ENCODE measurements around the gene RCVRN.

Gene RCVRN

GRCh38 chr17:9905902-9906301 lies 831 bp upstream of the RCVRN start:
- WGBS: 42% methylated on average over 2 of the region's 4 CpGs
- H2BK5ac ChIP-seq (ENCODE audit: low read depth, low read length, poor library complexity, severe bottlenecking): no peak overlapping the region
- no peak overlapping the region for H3K4me3 ChIP-seq (ENCODE audit: insufficient read depth in 1 of 2, low read depth in 1 of 2, low read length in 2 of 2)
- no peak overlapping the region for H3K4ac ChIP-seq (ENCODE audit: low read depth in 1 of 2, low read length in 2 of 2)
- H3K79me1 ChIP-seq (replicated peaks; ENCODE audit: low read length, poor library complexity, severe bottlenecking): no peaks in the 10 kb centered on the region
- no peak overlapping the region for H2BK15ac ChIP-seq (ENCODE audit: low read depth, poor library complexity, severe bottlenecking)
- no peaks in the 10 kb centered on the region for H3K9me3 ChIP-seq (ENCODE audit: control insufficient read depth, low read length)
- H2BK120ac ChIP-seq (ENCODE audit: low read depth, low read length): peak overlapping the region; percentile 6
- no peak overlapping the region for H3K9ac ChIP-seq (ENCODE audit: low read length)
- H2BK12ac ChIP-seq (ENCODE audit: low read length in 2 of 2): peak overlapping the region in 1 of 2 experiments; percentile 8
- peaks cover 0 to 3% of the 10 kb centered on the region in 2 experiments for H3K36me3 ChIP-seq (ENCODE audit: control insufficient read depth in 1 of 2, insufficient read depth in 2 of 2, low read depth in 1 of 2, low read length in 2 of 2)
- H3K14ac ChIP-seq (ENCODE audit: low read length in 2 of 2): no peak overlapping the region
- no peak overlapping the region for H3K27ac ChIP-seq (ENCODE audit: low read length, poor library complexity, severe bottlenecking)
- H2AK5ac ChIP-seq (ENCODE audit: low read length, severe bottlenecking): no peak overlapping the region
- no peak overlapping the region for H2AFZ ChIP-seq (ENCODE audit: low read depth, low read length)
- no peak overlapping the region for H4K8ac ChIP-seq (ENCODE audit: low read length)
- H3K4me2 ChIP-seq (ENCODE audit: low read length, poor library complexity, severe bottlenecking): no peak overlapping the region
- peak; percentile 39 for DNase-seq
- H3K4me1 ChIP-seq (ENCODE audit: control insufficient read depth, insufficient read depth, low read depth, low read length): peaks cover 18% of the 10 kb centered on the region
- peaks cover 0 to 9% of the 10 kb centered on the region in 2 experiments for H3K27me3 ChIP-seq (ENCODE audit: control insufficient read depth in 1 of 2, insufficient read depth in 1 of 2, low read length in 2 of 2)
- H3K23ac ChIP-seq (ENCODE audit: low read length in 2 of 2): no peak overlapping the region
- peak overlapping the region in 1 of 2 experiments; percentile 1 for H3K18ac ChIP-seq (ENCODE audit: low read depth in 1 of 2, low read length in 2 of 2)
- H4K91ac ChIP-seq (ENCODE audit: low read length): peak overlapping the region; percentile 48

DNA sequence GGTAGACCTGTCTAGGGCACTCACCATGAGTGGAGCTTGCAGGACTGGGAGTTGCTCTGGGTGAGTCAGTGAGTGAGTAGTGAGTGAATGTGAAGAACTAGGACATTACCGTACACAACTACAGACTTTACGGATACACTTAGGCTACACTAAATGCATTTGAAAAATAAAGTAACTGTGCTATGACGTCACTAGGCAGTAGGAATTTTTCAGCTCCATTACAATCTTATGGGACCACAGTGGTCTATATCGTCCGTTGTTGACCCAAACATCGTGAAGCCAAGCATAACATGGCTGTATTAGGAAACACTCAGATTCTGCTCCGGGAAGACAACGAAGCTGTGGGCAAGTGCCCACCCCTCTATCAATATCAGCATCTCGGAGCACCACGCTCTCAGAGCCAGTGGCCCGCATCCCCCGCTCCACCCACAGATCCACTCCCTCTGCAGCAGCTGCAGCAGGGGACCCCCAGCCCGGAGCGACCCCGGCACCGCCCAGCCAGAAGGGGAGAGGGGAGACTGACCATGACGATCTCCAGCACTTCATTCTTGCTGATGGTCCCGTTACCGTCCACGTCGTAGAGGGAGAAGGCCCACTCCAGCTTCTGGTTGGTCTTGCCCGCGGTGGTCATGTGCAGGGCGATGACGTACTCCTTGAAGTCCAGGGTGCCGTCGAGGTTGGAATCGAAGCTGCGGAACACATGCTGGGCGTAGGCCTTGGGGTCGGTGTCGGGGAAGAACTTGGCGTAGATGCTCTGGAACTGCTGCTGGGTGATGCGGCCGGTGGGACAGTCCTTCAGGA lies 594 bp downstream of the RCVRN start:
- Histone ChIP-seq H2AK5ac (ENCODE audit: low read length, severe bottlenecking) (no peak overlapping the region), H3K4me3 (ENCODE audit: insufficient read depth in 1 of 2, low read depth in 1 of 2, low read length in 2 of 2) (no peak overlapping the region), H3K14ac (ENCODE audit: low read length in 2 of 2) (no peak overlapping the region), H3K27ac (ENCODE audit: low read length, poor library complexity, severe bottlenecking) (no peak overlapping the region), H2BK5ac (ENCODE audit: low read depth, low read length, poor library complexity, severe bottlenecking) (no peak overlapping the region), H3K18ac (ENCODE audit: low read depth in 1 of 2, low read length in 2 of 2) (no peak overlapping the region), H2BK12ac (ENCODE audit: low read length in 2 of 2) (peak overlapping the region; percentile 4 to 38), H3K9ac (ENCODE audit: low read length) (no peak overlapping the region), H4K8ac (ENCODE audit: low read length) (peak overlapping the region; percentile 31), H2AFZ (ENCODE audit: low read depth, low read length) (no peak overlapping the region), H2BK15ac (ENCODE audit: low read depth, poor library complexity, severe bottlenecking) (peak overlapping the region; percentile 36), H3K27me3 (ENCODE audit: control insufficient read depth in 1 of 2, insufficient read depth in 1 of 2, low read length in 2 of 2) (peaks cover 0 to 9% of the 10 kb centered on the region in 2 experiments), H3K36me3 (ENCODE audit: control insufficient read depth in 1 of 2, insufficient read depth in 2 of 2, low read depth in 1 of 2, low read length in 2 of 2) (peaks cover 0 to 3% of the 10 kb centered on the region in 2 experiments), H4K91ac (ENCODE audit: low read length) (no peak overlapping the region), H3K79me1 (replicated peaks; ENCODE audit: low read length, poor library complexity, severe bottlenecking) (no peaks in the 10 kb centered on the region), H3K9me3 (ENCODE audit: control insufficient read depth, low read length) (no peaks in the 10 kb centered on the region), H3K4me2 (ENCODE audit: low read length, poor library complexity, severe bottlenecking) (no peak overlapping the region), H3K4me1 (ENCODE audit: control insufficient read depth, insufficient read depth, low read depth, low read length) (peaks cover 22% of the 10 kb centered on the region), H2BK120ac (ENCODE audit: low read depth, low read length) (no peak overlapping the region), H3K23ac (ENCODE audit: low read length in 2 of 2) (no peak overlapping the region), H3K4ac (ENCODE audit: low read depth in 1 of 2, low read length in 2 of 2) (no peak overlapping the region)
- no peak for DNase-seq
- 96% methylated on average over 35 of the region's 35 CpGs for whole genome bisulfite sequencing

DNA sequence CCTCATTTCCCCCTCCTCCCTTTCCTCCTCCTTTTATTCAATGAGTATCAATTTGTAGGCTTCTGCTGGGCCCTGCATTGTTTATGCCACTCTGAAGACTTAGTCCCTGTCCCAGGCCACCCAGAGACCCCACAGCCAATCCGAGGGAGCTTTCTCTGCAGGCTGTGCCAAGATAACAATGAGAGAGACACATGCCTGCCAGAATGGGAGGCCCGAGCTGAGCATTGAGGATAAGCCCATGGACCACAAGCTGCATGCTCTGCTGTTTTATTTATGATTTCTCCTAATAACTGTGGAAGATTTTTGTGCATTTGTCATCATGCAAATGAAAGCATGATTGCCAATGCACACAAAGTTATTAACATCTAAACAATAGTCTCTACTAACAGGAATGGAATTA lies 3.0 kb downstream of the RCVRN start:
- Histone ChIP-seq H3K18ac (ENCODE audit: low read depth in 1 of 2, low read length in 2 of 2) (no peak overlapping the region), H2AK5ac (ENCODE audit: low read length, severe bottlenecking) (no peak overlapping the region)
- 28% methylated on average over 2 of the region's 2 CpGs for WGBS

DNA sequence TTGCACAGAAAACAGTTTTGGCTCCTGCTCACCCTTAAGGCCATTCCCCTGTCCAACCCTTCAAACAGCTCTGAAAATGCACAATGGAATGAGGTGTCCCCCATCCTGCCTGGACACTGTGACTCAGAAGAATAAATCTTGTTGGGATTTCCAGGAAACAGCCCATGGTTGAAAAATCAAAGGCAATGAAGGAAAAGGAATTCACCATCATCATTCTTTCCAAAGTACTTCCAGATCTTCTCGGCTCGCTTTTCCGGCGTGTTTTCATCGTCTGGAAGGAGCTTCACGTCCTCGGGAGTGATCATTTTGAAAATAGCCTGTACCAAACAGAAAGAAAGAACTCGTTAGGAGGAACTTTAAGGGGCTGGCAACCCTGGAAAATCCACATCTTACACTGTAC lies 4.3 kb downstream of the RCVRN start:
- Histone ChIP-seq H3K4me1 (ENCODE audit: control insufficient read depth, insufficient read depth, low read depth, low read length) (peaks cover 10% of the 10 kb centered on the region), H2AFZ (ENCODE audit: low read depth, low read length) (no peak overlapping the region), H3K14ac (ENCODE audit: low read length in 2 of 2) (no peak overlapping the region), H3K36me3 (ENCODE audit: control insufficient read depth in 1 of 2, insufficient read depth in 2 of 2, low read depth in 1 of 2, low read length in 2 of 2) (no peaks in the 10 kb centered on the region), H3K4ac (ENCODE audit: low read depth in 1 of 2, low read length in 2 of 2) (no peak overlapping the region), H2BK5ac (ENCODE audit: low read depth, low read length, poor library complexity, severe bottlenecking) (no peak overlapping the region), H3K9ac (ENCODE audit: low read length) (peak overlapping the region; percentile 86), H2BK12ac (ENCODE audit: low read length in 2 of 2) (no peak overlapping the region), H3K4me2 (ENCODE audit: low read length, poor library complexity, severe bottlenecking) (no peak overlapping the region), H2BK120ac (ENCODE audit: low read depth, low read length) (no peak overlapping the region), H2BK15ac (ENCODE audit: low read depth, poor library complexity, severe bottlenecking) (no peak overlapping the region), H3K4me3 (ENCODE audit: insufficient read depth in 1 of 2, low read depth in 1 of 2, low read length in 2 of 2) (peak overlapping the region in 1 of 2 experiments; percentile 67), H3K27me3 (ENCODE audit: control insufficient read depth in 1 of 2, insufficient read depth in 1 of 2, low read length in 2 of 2) (peaks cover 0 to 6% of the 10 kb centered on the region in 2 experiments), H2AK5ac (ENCODE audit: low read length, severe bottlenecking) (no peak overlapping the region), H4K91ac (ENCODE audit: low read length) (no peak overlapping the region), H3K79me1 (replicated peaks; ENCODE audit: low read length, poor library complexity, severe bottlenecking) (no peaks in the 10 kb centered on the region), H3K27ac (ENCODE audit: low read length, poor library complexity, severe bottlenecking) (peak overlapping the region; percentile 32), H3K23ac (ENCODE audit: low read length in 2 of 2) (no peak overlapping the region), H3K9me3 (ENCODE audit: control insufficient read depth, low read length) (no peaks in the 10 kb centered on the region), H4K8ac (ENCODE audit: low read length) (no peak overlapping the region), H3K18ac (ENCODE audit: low read depth in 1 of 2, low read length in 2 of 2) (no peak overlapping the region)
- peak; percentile 83 for DNase-seq
- WGBS: 12% methylated on average over 8 of the region's 8 CpGs

More for the DNA sequence above, 3.0 kb downstream of the RCVRN start:
- Histone ChIP-seq H2BK15ac (ENCODE audit: low read depth, poor library complexity, severe bottlenecking) (no peak overlapping the region), H2BK120ac (ENCODE audit: low read depth, low read length) (no peak overlapping the region), H2BK12ac (ENCODE audit: low read length in 2 of 2) (no peak overlapping the region), H3K9ac (ENCODE audit: low read length) (no peak overlapping the region), H3K27ac (ENCODE audit: low read length, poor library complexity, severe bottlenecking) (no peak overlapping the region), H3K4ac (ENCODE audit: low read depth in 1 of 2, low read length in 2 of 2) (no peak overlapping the region), H4K8ac (ENCODE audit: low read length) (no peak overlapping the region), H3K4me2 (ENCODE audit: low read length, poor library complexity, severe bottlenecking) (no peak overlapping the region), H3K14ac (ENCODE audit: low read length in 2 of 2) (no peak overlapping the region), H2AFZ (ENCODE audit: low read depth, low read length) (no peak overlapping the region), H3K79me1 (replicated peaks; ENCODE audit: low read length, poor library complexity, severe bottlenecking) (no peaks in the 10 kb centered on the region), H3K23ac (ENCODE audit: low read length in 2 of 2) (no peak overlapping the region), H4K91ac (ENCODE audit: low read length) (no peak overlapping the region), H3K27me3 (ENCODE audit: control insufficient read depth in 1 of 2, insufficient read depth in 1 of 2, low read length in 2 of 2) (no peaks in the 10 kb centered on the region), H3K9me3 (ENCODE audit: control insufficient read depth, low read length) (no peaks in the 10 kb centered on the region), H3K4me3 (ENCODE audit: insufficient read depth in 1 of 2, low read depth in 1 of 2, low read length in 2 of 2) (no peak overlapping the region), H3K36me3 (ENCODE audit: control insufficient read depth in 1 of 2, insufficient read depth in 2 of 2, low read depth in 1 of 2, low read length in 2 of 2) (no peaks in the 10 kb centered on the region), H2BK5ac (ENCODE audit: low read depth, low read length, poor library complexity, severe bottlenecking) (no peak overlapping the region), H3K4me1 (ENCODE audit: control insufficient read depth, insufficient read depth, low read depth, low read length) (peaks cover 13% of the 10 kb centered on the region)
- DNase-seq: no peak
